Measurements from ENCODE around the gene DGKZ.

DNA sequence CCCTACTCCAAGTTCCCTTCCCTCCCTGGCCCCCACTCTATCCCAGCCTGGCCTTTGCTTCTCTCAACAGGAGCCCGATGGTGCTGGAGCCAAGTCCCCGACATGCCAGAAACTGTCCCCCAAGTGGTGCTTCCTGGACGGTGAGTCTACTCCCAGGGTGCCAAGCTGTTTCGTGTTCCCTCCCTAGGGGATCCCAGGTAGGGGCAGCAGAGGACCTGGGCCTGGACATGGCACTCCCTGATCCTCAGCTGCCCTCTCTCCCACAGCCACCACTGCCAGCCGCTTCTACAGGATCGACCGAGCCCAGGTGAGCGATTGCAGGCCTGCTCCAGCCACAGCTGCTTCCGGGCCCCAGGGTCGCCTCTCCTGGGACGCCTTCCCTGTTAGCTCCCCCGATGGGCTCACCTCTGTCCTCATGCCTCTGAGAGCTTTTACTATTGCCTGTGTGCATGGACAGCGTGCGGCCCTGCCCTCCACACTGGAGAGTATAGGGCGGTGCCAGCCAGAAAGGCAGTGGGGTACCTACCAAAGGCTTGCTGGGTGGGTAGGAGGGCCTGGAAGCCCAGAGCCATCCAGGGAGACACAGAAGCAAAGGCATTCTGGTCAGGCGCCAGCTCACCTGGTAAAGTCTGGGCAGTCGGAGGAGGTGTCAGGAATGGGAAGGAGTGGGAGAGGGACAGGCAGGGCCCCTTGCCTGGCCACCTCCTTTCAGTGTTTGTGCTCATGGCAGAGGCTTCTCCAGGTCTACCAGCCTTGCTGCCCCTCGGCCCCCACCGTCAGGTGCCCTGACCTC lies 29.2 kb downstream of the DGKZ start:
- TF ChIP-seq, protein P1, sequence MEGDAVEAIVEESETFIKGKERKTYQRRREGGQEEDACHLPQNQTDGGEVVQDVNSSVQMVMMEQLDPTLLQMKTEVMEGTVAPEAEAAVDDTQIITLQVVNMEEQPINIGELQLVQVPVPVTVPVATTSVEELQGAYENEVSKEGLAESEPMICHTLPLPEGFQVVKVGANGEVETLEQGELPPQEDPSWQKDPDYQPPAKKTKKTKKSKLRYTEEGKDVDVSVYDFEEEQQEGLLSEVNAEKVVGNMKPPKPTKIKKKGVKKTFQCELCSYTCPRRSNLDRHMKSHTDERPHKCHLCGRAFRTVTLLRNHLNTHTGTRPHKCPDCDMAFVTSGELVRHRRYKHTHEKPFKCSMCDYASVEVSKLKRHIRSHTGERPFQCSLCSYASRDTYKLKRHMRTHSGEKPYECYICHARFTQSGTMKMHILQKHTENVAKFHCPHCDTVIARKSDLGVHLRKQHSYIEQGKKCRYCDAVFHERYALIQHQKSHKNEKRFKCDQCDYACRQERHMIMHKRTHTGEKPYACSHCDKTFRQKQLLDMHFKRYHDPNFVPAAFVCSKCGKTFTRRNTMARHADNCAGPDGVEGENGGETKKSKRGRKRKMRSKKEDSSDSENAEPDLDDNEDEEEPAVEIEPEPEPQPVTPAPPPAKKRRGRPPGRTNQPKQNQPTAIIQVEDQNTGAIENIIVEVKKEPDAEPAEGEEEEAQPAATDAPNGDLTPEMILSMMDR (IDR thresholded peaks at IDR 0.05; ENCODE audit: low read depth, low read length), result no peak
- TF ChIP-seq EZH2phosphoT487 (IDR thresholded peaks at IDR 0.05; ENCODE audit: low read depth), result no peak

Measured in OCI-LY3 (cell line).